HG03521 (cell line): ENCODE data around the gene DGKB.

Experiments
- ATAC-seq: cut with Tn5 transposase; IDR thresholded peaks from one replicate; pipeline ENCODE4 v1.9.1; 2021; ENCODE audit warnings: mild to moderate bottlenecking, moderate library complexity; ENCODE audit not compliant: unreplicated experiment

The DGKB gene

GRCh38 chr7:14825912-14826311, 76.6 kb downstream of the DGKB start:
- ATAC-seq = no peak

DNA sequence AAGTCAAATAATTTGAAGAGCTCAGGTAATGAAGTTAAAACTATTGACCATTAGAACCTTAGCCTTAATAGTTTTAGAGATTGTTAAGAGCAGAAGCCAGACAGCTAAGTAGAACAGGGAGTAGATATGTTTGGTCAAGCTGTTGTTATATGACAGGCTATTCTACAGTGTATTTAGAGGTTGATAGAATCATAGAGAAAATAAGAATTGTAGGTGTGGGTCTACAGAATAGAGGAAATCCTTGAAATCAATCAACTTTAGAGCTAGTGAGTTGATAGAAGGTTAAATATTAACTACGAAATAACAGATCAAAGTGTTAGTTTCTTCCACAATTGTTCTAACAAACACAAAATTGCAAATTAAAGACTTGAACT, 80.1 kb downstream of the DGKB start:
- ATAC-seq = no peak

GRCh38 chr7:14821757-14822480, 80.6 kb downstream of the DGKB start:
- ATAC-seq = no peak

- no peak for ATAC-seq
Measured at GRCh38 chr7:14818871-14819270, 83.7 kb downstream of the DGKB start.

DNA sequence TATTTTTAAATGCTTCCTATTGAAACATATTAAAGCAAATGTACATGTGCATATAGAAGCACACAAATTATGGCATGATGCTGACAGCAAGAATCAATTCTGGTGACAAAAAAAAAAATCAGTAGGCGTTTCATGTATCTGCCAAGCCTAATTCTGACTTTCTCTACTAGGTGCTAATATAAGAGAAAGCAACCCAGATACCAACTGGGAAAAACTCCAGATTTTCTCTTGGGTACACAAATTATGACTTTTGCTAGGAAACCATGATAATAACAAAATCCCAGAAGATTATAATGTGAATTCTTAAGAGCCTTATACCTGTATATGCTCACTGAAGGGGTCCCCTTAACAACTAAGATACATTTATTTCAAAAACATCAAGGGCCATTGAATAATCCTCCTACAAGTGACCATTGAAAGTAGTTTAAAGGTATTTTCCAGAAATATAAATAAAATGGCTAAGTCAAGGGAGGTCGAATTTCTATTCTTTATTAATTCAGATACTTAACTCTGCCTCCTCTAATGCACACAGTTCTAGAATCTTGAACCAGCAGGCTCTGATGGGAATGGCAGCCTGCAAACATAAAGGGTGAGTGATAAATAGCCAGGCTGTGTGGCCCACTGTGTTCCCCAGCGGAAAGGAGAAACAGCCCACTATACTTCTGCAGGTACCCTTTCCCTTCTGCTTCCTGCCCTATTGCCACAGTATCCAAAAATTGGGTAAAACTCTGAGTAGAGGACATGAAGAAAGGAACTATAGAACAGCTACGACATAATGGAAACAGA, 84.5 kb downstream of the DGKB start:
- no peak for ATAC-seq

GRCh38 chr7:14807507-14807906, 95.0 kb downstream of the DGKB start:
- no peak for ATAC-seq

DNA sequence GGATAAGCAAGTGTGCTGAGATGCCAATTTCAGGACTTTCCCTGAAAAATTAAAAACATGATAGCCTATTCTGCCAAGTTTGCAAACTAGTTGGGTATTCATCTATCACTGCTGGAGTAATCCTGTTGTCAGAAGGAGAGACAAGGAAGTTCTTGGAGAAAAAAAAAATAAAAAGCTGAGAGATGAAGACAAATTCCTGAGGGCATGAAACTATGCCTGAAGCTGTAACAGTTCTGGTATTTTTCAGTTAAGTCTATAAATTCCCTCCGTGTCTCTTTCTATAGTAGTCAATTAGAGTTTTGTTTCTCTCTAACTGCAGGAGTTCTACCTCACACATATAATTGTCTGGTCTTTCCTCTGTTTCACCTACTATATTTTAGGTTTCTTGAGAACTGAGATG, 95.7 kb downstream of the DGKB start:
- ATAC-seq = no peak

- no peak for ATAC-seq
Measured at GRCh38 chr7:14805105-14805719, 97.3 kb downstream of the DGKB start.

DNA sequence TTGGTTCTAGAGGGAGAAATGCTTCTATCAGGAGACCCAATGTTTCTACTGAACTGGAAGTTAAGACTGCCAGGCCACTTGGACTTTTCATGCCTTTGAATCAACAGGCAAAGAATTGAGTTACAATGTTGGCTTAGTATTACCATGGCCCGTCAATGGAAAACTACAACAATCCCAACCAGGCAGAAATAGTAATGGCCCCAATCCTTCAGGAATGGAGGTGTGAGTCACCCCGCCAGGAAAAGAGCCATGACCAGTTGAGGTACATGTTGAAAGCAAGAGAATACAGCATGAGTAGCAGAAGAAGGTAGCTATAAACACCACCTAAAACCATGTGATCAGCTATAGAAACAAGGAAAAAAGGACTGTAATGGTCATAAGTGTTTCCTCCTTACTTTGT, 101.9 kb downstream of the DGKB start:
- ATAC-seq = no peak

DNA sequence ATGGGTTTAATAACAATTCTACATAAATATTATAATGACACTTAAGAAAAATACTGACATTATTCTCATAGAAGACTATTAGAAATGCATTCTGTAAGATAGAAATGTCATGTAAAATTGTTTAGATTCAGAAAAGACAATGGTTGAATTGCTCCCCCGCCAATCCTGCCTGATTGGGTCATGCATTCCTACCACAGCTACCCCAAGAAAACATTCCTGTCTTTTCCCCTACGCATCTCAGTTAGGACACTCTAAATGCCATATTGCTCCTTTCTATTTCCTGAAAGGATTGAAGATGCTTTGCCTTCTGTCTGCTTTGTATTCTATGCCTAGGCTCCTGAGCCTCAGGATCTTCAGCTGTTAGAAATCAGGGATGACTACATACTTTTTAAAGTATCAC, 109.4 kb downstream of the DGKB start:
- no peak for ATAC-seq

DNA sequence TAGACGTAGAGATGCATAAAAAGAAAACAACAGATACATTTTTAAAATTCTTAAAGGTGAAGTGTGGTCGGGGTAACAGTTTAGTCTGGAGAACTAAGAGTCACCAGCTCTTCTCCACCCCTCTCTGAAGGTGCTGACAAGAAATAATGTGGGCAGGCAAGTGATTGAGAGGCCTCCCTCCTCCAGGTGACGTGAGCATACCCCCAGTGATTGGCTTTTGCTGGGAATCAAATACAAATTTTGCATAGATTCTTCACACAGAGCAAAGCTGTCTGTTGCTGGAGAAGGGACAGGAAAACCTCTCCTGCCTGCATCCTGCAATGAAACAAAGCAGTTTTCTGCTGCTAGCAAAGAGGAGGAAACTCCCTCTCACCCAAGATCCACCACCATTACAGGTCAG, 115.0 kb downstream of the DGKB start:
- ATAC-seq = no peak

DNA sequence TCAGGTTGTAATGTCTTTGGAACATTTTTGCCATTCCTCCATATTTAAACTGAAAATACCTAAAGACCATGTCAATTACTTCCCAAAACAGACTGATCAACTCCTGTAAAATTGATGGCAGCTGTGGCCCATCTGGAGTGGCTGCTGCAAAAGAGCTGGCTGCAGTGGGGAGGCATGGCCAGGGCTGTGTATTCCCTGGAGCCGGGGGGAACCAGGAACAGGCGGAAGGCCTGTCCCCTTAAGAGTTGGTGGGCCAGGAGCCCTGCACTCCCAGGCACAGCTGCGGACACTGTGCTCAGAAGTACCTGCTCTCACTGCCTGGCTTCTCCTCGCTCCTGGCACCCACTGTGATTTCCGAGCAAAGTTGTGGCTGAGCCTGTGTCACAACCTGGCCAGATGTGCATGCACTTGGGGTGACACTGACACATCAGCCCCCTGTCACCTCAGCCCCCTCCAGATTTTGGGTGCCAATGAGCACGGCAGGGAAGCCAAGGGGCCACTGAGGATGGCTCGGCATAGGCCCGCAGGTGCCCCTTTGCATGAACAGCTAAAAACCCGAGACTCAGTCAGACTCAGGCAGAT, 116.1 kb downstream of the DGKB start:
- ATAC-seq = no peak

DNA sequence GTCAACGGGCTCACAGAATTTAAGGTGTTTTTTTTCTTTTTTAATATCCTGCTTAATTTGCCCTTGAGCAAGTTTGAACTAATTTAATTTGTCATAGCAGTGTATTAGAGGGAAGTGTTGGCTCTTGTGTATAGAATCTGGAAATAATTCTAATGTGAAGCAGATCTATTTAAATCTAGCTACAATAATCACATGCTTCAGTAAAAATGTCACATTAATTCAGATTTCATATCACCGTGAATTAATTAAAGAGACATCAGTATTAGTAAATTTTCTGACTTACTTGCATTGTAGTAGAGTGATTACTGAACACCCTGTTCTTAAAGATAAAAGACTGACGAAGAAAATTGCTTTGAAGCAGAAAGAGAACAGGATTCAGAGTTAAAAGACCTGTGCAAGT, 124.7 kb downstream of the DGKB start:
- no peak for ATAC-seq

DNA sequence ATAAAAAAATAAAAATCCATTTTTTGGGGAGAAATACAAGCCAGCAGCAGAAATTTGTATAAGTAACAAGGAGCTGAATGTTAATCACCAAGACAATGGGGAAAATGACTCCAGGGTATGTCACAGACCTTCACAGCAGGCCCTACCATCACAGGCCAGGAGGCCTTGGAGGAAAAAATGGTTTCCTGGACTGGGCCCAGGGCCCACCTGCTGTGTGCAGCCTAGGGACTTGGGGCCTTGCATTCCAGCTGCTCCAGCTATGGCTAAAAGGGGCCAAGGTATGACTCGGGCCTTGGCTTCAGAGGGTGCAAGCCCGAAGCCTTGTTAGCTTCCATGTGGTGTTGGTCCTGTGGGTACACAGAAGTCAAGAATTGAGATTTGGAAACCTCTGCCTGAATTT, 126.3 kb downstream of the DGKB start:
- no peak for ATAC-seq

DNA sequence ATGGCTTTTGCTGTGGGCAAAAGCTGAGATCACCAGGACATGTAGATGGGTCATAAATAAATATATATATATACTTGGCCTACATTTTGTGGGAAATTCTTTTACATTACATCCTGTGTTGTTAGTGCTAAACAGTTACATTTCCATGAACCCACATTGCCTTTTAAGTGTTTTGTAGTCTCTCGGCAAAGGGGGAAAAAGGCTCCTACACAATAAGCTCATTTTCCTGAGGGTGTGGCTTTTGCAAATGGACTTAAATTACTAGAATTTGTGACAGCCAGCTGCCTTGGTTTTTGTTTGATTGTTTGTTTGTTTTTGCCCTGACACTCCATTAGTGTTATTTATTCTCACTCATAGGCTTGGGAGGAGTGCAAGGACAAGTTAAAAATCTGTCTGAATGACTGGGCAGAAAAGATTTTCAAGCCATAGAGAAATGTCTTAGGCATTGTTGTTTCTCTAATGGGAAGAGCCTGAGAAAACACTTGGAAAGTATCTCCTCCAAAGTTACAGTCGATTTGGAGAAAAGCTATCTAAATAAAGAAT, 128.8 kb downstream of the DGKB start:
- ATAC-seq = no peak

DNA sequence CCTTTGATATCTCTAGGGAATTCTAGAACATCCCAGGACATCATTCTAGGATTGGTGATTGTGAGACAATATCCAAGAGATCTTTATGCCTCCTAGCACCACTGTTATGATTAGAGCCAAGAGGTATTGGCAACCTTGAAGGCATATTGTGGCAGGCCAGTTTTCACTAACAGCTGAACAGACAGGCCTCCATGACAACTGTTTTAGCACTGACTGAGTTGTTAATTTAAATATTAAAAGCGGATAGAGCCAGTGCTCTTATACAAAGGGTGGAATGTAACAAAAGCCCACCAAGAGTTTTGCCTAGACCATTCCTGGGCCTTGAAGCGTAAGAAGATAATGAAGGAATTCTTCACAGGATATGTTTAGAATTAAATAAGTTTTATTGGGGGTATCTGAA, 131.9 kb downstream of the DGKB start:
- no peak for ATAC-seq

GRCh38 chr7:14769261-14769660, 133.3 kb downstream of the DGKB start:
- ATAC-seq = no peak

DNA sequence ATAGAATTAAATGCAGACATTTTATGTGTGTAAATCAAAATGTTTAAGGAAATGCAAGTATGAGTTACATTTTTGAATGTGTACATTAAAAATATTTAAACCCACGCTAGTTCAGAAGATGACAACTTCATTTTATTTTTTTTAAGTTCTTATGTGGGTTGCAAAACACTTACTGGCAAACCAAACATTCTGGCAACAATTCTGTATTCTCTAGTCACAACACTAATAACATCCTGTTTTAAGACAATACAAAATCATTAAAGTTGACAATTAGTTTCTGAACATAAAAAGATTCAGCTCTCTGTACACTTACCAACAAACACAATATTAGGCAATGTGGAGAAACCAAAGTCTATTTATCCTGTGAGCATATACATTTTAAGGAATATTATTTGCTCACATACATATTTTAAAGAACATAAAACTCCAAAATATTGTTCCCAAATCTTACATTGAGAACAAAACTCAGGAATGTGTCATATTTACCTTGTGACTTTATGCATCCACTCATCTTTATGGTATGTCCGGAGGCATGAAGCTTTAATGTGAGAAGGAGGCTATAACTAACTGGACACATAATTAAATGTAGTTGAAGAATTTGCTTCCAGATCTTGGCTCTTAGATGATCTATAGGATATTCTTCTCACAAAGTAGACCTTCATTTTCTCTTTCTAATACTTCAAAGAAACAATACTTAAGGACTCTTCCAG, 134.7 kb downstream of the DGKB start:
- ATAC-seq = no peak

DNA sequence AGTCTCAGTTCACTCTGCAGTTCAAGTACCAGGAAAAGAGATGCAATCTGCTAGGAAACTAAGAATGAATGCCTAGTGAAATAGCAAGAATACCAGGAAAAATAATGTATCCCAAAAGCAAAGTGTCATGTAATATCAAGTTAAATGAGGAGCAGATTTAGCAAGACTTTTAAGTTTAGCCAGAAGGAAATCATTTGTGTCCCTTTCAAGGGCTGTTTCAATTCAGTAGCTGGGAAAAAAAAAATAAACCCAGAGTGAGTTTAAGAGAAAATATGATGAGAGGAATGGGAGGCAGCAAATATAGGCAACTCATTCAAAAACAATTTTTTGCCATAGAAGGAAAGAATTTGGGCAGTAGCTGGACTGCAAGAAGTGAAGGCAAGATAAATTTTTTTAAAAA, 135.8 kb downstream of the DGKB start:
- ATAC-seq = no peak

DNA sequence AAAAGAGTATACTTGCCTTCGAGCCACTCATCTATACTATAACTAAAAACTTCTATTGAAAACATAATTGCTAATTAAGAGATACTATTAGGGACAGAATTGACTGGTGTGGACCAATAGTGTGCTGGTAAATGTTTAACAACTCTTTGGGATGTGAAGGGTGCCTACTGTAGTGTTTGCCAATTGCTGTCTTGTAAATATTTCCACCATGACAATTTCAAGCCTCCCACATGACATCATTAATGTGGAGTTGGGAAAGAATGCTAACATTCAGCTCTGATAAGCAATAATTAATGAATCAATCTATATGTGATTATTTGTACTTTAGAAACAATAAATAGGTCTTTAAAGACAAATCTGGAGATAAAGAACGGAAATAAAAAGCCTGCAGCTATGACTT, 136.8 kb downstream of the DGKB start:
- no peak for ATAC-seq

- no peak for ATAC-seq
Measured at GRCh38 chr7:14762561-14762960, 140.0 kb downstream of the DGKB start.
